H1 (cell line): ENCODE data around the gene POLE4. TPM values are rescaled to one million over a fixed set of nuclear protein-coding genes. Genes with fewer than 3 reads are reported as not detected.

Source experiments
- CHD2 ChIP-seq: IDR thresholded peaks from 2 replicates; pipeline ENCODE4 v1.6.1; 2012; ENCODE audit warnings: low read length, improper control_type of control experiment
- POU5F1 ChIP-seq: IDR thresholded peaks from 2 replicates; pipeline ENCODE4 v1.6.1; 2011; ENCODE audit warnings: low read depth, mild to moderate bottlenecking, low read length, moderate library complexity
- SIX5 ChIP-seq: IDR thresholded peaks from 2 replicates; pipeline ENCODE4 v1.6.1; 2011; ENCODE audit warnings: mild to moderate bottlenecking, low read depth, low read length
- SP4 ChIP-seq: IDR thresholded peaks from 2 replicates; pipeline ENCODE4 v1.6.1; 2012; ENCODE audit warnings: low read length, inconsistent platforms
- polyA plus RNA-seq, 7 experiments: library from polyadenylated mRNA; depleted of rRNA in 3 of 7; stranded (reverse) in 5 of 7; unstranded in 2 of 7; fragments of >200 nt in 5 of 7; fragments of 200-250 nt in 2 of 7; gene quantifications; 1 replicate in 5 of 7; 2 replicates in 1 of 7; 4 replicates in 1 of 7; pipeline versions ENCODE4 v1.2.1 to v1.2.3, GENCODE V29; 2011 to 2013; ENCODE audit warnings: missing spikeins in 2 of 7, mixed read lengths in 2 of 7
- total RNA-seq: library from RNA; stranded (reverse); fragmentation: NEBNext Ultra II Directional; extraction: Animal tissue kit (Norgen Biotek cat#: 25700); gene quantifications from 2 replicates; pipeline ENCODE4 v1.2.1, GENCODE V29; 2021
- TF ChIP-seq, protein P1 (sequence below): IDR thresholded peaks from 2 replicates; pipeline ENCODE4 v1.6.1; 2012; ENCODE audit warnings: inconsistent platforms
- TF ChIP-seq, protein P2 (sequence below): IDR thresholded peaks from 2 replicates; pipeline ENCODE4 v1.6.1; 2011; ENCODE audit warnings: low read length, improper control_type of control experiment

POLE4 gene
- total and polyA plus RNA-seq, 2 of the 8 experiments (the other 6 are each of a cell fraction or from before 2014, with no cell fraction given), result 16.7 to 44.7 TPM

DNA sequence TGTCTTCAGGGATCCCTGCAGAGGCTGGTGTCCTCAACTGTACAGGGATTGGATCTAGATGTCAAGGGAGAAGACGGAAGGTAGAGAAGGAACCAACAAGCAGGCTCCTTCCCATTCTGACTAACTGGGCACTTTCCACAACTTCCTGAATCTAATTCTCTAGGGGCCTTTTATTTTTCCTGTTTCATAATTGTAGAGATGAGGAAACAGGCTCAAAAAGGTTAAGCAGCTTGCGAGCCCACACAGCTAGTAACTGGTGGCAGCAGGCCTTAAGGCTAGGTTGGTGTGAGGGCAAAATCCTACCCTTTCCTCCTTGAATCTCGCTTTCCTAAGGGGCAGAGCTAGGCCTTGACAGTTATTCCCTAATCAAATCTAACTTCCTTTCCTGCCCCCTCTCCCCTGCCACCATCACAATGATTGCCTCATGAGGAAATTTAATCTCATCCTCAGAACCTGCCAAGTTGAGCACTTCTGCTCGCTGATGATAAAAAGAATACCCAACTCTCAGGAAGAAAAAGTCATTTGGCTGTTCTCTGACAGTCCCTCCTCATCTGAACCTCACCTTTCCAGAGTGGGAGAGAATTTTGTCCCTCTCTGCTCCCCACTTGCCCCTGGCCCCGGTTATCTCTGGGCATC lies 35.7 kb upstream of the POLE4 start (continued):
- TF ChIP-seq, protein P1, sequence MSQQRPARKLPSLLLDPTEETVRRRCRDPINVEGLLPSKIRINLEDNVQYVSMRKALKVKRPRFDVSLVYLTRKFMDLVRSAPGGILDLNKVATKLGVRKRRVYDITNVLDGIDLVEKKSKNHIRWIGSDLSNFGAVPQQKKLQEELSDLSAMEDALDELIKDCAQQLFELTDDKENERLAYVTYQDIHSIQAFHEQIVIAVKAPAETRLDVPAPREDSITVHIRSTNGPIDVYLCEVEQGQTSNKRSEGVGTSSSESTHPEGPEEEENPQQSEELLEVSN, result no peak
- TF ChIP-seq POU5F1 (no peak), SIX5 (no peak), SP4 (no peak), CHD2 (no peak)
- TF ChIP-seq, protein P2, sequence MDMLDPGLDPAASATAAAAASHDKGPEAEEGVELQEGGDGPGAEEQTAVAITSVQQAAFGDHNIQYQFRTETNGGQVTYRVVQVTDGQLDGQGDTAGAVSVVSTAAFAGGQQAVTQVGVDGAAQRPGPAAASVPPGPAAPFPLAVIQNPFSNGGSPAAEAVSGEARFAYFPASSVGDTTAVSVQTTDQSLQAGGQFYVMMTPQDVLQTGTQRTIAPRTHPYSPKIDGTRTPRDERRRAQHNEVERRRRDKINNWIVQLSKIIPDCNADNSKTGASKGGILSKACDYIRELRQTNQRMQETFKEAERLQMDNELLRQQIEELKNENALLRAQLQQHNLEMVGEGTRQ, result no peak
